ENCODE measurements around the gene FAM210B.

FAM210B gene

GRCh38 chr20:56360908-56361205 is 2.1 kb downstream of the FAM210B start:
- no peak overlapping the region for H3K27ac ChIP-seq
- TF ChIP-seq ZFX (IDR thresholded peaks at IDR 0.05; ENCODE audit: borderline replicate concordance): no peak
- TF ChIP-seq, protein P1, sequence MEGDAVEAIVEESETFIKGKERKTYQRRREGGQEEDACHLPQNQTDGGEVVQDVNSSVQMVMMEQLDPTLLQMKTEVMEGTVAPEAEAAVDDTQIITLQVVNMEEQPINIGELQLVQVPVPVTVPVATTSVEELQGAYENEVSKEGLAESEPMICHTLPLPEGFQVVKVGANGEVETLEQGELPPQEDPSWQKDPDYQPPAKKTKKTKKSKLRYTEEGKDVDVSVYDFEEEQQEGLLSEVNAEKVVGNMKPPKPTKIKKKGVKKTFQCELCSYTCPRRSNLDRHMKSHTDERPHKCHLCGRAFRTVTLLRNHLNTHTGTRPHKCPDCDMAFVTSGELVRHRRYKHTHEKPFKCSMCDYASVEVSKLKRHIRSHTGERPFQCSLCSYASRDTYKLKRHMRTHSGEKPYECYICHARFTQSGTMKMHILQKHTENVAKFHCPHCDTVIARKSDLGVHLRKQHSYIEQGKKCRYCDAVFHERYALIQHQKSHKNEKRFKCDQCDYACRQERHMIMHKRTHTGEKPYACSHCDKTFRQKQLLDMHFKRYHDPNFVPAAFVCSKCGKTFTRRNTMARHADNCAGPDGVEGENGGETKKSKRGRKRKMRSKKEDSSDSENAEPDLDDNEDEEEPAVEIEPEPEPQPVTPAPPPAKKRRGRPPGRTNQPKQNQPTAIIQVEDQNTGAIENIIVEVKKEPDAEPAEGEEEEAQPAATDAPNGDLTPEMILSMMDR (IDR thresholded peaks at IDR 0.05): no peak

- TF ChIP-seq, protein P1 (IDR thresholded peaks at IDR 0.05): no peak
- TF ChIP-seq ZFX (IDR thresholded peaks at IDR 0.05; ENCODE audit: borderline replicate concordance): no peak
- no peak overlapping the region for H3K27ac ChIP-seq
These were observed 3.1 kb downstream of the FAM210B start for GRCh38 chr20:56361900-56362299.

GRCh38 chr20:56362833-56363413 is 4.1 kb downstream of the FAM210B start:
- no peak for TF ChIP-seq ZFX (IDR thresholded peaks at IDR 0.05; ENCODE audit: borderline replicate concordance)
- TF ChIP-seq, protein P1 (IDR thresholded peaks at IDR 0.05): no peak
- H3K27ac ChIP-seq: no peak overlapping the region

- TF ChIP-seq ZFX (IDR thresholded peaks at IDR 0.05; ENCODE audit: borderline replicate concordance): no peak
- TF ChIP-seq, protein P1 (IDR thresholded peaks at IDR 0.05): no peak
- no peak overlapping the region for H3K27ac ChIP-seq
These were observed 4.7 kb downstream of the FAM210B start for GRCh38 chr20:56363491-56363890.

DNA sequence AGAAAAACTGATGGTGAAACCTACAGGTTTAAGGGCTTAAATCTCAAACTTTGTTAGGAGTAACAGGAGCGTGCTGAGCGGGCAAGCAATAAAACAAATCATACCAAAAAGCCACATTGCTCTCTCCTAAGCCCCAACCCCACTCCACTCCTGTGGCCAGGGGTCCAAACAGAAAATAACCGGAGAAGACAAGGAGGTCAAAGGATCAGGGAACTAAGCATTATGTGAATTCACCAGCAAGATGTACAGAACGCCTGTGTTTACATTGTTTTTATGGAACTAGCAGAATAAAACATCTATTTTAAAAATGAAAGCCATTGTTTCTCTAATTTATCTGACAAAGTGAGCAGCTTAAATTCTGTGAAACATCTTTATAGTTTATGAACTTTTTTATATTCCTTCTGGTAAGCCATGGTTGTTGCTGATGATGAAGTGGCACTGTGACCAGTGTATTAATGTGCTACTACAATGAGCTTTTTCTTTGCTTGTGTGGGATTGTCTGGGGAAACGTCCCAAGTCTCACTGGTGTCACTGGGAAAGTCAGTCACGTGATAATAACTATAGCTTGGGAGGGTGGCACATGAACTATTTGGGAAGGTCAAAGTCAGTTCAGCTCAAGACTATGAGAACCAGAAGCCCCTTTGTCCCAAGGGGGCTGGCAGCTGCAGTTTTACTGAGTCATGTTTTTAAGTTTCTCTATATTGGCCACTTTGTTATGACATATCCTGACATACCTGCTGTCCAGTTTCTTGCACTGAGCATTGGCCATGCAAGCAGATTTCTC is 9.8 kb downstream of the FAM210B start:
- TF ChIP-seq, protein P1 (IDR thresholded peaks at IDR 0.05): no peak
- no peak for TF ChIP-seq ZFX (IDR thresholded peaks at IDR 0.05; ENCODE audit: borderline replicate concordance)

DNA sequence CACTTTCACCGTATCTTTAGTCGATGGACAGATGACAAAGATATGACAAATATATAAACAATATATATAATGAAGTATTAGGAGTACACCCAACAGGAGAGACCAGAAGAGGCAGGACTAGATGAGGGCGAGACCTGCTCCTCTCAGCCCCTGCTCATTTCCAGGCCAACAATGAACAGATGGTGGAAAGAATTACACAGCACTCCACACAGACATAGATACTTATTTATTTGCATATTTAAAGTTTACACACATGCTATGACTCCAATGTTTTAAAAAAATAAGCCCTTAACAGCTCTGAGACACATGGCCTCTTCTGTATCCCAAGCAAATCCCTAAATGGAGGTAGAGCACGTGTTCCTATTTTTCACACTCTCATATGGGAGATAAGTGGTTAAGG is 10.4 kb downstream of the FAM210B start:
- no peak overlapping the region for H3K27ac ChIP-seq
- TF ChIP-seq ZFX (IDR thresholded peaks at IDR 0.05; ENCODE audit: borderline replicate concordance): no peak
- TF ChIP-seq, protein P1 (IDR thresholded peaks at IDR 0.05): no peak

More for the DNA sequence above, 9.8 kb downstream of the FAM210B start:
- H3K27ac ChIP-seq: no peak overlapping the region

DNA sequence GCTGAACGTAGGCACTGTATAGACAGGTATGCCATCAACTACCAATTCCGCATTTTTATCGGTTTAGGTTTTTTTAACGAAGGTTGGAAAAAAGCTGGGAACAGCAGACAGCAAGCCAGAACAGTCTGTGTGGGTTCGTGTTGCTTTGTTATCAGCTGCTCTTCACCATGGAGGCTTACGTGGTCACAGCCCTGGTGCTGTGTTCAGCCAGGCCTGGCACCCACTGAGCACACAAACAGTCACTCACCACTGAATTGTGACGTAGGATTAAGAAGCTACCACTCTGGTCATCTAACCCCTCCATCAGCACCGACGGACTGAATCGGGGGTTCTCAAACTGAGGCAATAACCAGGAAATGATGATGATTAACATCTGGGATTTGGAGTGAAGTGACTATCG is 13.2 kb downstream of the FAM210B start:
- TF ChIP-seq, protein P1 (IDR thresholded peaks at IDR 0.05): no peak
- no peak for TF ChIP-seq ZFX (IDR thresholded peaks at IDR 0.05; ENCODE audit: borderline replicate concordance)

More for the DNA sequence above, 13.2 kb downstream of the FAM210B start:
- no peak overlapping the region for H3K27ac ChIP-seq
